HK-2 (cell line): ENCODE measurements around the gene PRR15L.
"Not testable (repeated sequence)": the region's sequence is repeated elsewhere in the genome, so short reads cannot be mapped to it uniquely, and the experiment has no call there.

Source experiments
- DNase-seq: peaks from one replicate; pipeline ENCODE4 v3.0.0-alpha.2; 2018; ENCODE audit not compliant: unreplicated experiment

Gene PRR15L

DNA sequence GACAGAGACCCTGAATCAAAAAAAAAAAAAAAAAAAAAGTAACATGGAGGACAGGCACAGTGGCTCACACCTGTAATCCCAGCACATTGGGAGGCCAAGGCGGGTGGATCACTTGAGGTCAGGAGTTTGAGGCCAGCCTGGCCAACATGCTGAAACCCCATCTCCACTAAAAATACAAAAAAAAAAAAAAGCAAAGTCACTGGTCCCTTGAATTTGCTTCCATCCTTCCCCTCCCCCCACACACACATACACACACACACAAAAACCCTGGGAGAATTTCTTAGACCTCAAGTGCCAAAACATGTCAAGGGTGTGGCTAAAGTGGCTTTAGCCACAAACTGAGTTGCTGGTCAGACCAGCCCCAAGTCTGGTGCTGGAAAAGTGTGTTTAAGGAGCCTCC, 30.8 kb upstream of the PRR15L start:
- DNase-seq, result not testable (repeated sequence)

DNA sequence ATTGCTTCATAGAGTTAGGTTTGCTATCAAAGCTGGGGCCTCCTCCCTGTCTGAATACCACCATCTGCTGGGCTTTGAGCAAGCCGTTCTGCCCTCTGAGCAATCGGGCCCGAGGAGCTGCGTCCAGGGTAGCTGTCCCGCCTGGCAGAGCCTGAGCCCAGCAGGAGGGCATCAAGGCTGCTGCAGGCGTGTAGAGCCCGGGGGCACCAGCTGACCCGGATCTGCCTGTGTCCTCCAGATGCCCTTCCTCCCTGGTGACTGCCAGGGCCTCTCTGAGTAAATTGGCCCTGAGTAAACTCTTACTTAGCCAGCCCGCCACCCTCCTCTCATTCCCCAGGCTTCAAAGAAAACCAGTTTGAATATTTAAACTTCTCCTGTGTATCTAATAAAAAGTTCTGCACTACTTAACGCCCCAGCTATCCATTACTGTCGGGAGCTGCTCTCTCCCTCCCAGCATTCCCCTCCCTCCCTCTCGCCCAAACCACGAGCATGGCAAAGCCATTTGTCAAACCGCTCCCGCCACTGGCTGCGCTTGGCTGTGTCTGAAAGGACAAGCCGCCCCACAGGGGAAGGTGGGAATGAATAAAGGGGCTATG, 29.7 kb upstream of the PRR15L start:
- no peak for DNase-seq

DNA sequence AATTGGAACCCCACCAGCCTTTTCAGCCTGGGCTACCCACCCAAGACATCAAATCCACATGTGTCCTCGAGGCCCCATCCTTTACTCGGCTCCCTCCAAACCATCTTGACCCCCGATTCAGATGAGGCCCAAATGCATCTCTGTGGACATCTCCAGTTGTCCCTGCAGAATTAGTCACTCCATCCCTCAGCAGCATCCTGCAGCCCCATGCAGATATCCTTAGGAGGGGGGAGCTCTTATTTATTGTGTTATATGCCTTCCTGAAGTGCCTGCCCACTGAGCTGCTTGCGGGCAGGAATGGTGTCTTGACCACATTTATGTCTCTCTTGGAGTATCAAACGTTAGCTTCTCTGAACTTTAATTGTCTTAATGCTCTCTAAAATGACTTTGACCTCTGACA, 28.8 kb upstream of the PRR15L start:
- DNase-seq, result no peak

DNA sequence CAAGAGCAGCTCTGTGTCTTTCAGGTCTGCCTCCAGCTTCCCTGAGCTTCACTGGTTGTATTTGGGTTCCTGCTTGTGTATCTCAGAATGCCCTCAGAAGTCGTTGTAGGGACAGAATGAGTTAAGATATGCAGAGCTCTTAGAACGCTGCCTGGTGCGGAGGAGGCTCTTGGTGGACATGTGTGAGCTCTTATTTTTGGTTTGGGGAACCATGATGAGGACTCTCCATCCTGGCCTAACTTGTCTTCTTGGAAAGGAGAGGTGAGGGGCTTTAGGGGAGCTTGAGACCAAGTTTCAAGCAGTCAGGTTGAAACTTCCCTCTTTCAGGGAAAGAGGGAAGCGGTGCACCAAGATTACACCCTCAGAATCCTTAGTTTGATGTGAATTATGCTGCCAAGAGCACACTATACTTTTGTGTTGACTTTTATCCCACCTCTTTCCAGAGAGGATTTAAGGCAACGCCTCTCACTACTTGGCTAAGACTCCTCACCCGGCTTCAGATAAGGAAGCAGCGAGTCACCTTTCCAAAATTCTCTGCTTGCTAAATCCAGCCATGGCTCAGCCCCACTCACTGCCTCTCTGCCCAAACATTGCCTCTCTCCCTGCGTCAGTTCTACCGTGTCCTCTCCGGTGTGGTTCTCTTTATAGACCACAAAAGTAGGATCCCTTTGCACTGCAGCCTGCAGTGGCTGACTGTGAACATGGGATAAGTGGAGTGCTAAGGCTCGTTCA, 26.0 kb upstream of the PRR15L start:
- no peak for DNase-seq

DNA sequence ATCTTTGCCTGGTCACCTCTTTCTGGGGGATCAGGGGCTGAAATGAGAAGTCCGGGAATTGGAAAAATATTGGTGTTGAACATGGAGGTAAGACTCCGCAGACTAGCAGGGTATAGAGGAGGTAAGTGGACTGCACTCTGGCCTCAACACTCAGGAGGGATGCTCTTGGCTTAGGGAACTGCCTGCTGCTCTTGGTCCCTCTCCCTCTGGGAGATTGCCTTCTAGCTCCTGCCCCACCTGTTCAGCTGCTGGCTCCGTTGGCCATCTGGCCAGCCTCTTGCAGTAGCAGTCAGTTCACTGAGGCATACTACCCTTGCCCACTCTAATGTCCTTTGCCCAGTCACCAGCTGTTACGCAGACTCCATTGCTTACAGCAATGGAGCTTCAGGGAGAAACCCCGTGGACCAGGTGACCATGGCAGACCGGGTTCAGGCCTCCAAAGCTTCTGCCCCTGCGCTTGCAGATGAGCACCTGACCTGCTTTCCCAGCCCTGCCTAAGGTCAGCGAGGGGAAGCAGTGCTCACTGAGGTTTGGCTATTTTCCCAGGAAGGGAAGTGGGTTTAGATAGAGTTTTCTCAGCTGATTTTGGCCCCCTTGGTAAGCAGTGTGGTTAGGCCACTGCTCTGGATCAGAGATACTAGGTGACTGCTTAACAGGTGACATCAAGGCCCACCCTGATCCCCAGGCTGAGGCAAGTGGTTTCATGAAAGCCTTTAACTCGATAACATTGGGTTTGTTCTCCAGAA, 25.1 kb upstream of the PRR15L start:
- no peak for DNase-seq

DNA sequence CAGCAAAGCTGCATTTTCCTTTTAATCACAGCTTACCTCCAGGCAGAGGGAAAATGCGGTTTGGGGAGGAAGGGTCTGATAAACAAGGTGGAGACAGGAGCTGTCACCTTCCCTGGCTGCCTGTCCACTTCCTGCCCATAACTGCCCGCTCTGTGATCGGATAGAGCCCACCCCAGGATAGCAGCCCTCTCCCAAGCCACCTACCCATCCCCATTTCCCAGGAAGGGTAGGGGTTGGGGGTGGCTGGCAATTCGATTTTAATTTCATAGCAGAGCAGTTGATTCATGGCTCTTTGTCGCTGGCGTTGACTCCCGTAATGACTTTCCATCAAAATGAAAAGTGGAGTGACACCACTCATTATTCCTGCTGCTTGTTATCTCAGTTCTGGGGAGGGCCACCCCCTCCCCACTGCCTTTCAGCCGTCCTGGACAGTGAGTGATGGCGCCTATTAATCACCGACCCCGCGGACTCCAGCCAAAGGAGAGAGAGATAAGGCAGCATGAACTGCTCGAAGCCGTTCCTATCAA, 24.5 kb upstream of the PRR15L start:
- DNase-seq, result no peak

DNA sequence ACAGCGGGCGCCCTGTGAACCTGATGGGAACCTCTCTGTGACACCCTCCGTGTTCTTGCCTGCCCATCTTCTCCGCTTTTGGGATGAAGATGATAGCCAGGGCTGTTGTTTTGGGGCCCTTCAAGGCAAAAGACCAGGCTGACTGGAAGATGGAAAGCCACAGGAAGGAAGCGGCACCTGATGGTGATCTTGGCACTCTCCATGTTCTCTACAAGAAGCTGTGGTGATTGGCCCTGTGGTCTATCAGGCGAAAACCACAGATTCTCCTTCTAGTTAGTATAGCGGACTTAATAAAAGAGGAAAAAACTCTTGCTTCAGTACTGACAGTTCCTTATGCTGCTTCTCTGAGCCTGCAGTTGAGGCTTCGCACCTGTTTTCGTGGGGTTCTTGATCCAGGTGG, 23.8 kb upstream of the PRR15L start:
- no peak for DNase-seq

DNA sequence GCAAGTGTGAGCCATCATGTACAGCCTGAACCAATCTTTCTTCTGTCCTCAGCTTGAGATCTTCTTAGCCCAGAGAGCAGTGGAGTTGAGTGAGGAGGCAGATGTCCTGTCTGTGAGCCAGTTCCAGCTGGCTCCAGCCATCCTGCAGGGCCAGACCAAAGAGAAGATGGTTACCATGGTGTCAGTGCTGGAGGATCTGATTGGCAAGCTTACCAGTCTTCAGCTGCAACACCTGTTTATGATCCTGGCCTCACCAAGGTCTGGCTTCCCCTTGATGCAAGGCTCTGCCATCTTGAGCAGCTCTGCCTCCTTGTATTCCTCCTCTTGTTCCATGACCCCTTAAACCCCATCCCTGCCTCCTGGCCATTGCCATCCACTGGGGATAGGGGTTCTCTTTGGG, 22.9 kb upstream of the PRR15L start:
- DNase-seq, result no peak

DNA sequence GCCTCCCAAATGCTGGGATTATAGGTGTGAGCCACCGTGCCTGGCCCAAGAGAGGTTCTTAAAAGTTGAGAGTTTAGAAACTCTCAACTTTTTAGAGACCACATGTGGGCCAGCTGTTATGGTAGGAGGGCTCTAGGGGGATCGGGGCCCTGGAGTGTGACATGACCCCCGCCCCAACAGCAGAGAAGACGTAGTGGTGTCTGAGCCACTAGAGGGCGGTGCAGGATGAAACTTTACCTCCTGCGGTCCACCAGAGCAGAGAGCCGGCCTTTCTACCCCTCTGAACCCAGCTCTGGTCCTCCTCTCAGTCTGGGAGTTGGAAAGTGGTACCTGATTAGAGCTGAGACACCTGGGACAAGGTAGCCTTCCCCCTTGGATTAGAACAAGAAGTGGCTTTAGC, 20.6 kb upstream of the PRR15L start:
- peak; percentile 50 for DNase-seq

DNA sequence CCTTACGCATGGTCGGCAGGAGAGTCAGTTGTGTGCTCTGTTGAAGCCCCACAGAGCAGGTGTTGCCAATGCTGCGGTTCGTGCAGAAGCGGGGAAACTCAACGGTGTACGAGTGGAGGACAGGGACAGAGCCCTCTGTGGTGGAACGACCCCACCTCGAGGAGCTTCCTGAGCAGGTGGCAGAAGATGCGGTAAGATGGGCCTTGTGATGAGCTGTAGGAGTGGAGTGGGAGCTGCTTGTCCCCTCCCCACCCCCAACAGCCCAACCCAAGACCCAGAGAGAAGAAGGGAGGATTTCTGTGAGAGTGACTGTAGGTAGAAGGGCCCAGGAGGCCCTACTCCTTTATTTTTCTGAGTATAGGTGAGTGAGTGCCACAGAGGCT, 18.1 kb upstream of the PRR15L start:
- no peak for DNase-seq

DNA sequence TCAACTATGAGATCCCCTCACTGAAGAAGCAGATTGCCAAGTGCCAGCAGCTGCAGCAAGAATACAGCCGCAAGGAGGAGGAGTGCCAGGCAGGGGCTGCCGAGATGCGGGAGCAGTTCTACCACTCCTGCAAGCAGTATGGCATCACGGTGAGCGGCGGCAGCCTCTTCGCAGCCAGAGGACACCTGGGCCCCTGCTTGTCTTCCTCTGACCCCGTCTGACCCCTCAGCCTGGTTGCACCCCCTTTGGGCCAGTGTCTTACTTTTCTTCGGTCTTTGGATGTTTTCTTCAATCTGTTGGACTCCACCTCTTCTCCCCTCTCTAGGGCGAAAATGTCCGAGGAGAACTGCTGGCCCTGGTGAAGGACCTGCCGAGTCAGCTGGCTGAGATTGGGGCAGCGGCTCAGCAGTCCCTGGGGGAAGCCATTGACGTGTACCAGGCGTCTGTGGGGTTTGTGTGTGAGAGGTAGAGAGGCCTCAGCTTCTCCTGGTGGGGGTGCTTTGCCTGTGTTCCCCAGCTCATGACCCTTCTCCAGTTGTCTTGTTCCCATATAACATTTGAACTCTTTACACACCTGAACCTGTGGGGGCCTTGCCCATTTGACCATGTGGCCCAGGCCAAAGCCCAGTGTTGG, 17.6 kb upstream of the PRR15L start:
- no peak for DNase-seq

DNA sequence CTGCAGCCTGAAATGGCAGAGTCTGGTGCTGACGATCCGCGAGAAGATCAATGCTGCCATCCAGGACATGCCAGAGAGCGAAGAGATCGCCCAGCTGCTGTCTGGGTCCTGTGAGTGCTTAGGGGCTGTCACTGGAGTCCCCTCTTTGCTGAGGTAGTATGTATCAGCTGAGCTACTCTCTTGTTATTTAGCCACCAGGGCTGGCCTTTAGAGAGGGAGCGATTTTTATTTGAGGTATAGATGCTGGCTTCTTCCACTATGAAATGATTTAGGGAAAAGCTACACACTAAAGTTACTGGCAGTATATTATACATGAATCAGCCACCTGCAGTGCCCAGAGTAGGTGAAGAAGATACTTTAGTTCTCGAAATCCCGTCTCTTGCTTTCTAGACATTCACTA, 15.9 kb upstream of the PRR15L start:
- DNase-seq, result no peak

DNA sequence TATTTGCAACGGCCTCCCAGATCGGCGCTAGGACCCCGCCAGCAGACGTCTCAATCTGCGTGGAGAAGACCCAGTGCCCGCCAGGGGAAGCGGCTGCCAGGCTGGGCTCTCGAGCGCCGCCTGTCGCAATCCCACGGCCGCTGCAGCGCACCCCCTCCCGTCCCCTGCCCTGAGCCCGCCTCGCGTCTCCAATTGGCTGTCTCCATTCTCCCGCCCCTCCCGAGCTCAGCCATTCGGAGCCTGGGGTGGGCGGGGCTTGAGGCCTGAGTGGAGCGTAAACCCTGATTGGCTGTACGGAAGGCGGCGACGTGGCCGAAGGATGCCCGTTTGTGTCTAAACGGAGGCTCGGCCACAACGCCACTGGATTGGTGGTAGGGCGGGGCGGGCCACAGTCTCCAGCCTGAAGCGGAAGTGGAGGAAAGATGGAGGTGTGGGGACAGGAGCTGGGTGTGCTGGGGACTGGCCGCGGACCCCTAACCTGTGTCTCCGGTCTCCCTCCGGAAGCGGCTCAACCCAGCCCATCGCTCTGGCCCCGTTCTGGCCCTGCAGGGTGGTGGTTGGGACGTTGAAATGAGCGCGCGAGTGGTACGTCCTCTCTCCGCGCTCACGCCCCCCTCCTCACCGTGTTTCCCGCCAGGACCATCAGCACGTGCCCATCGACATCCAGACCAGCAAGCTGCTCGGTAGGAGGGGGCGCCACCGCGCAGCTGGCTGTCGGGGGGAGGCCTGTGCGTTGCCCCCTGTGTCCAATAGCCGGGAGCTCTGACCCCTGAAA, 13.2 kb upstream of the PRR15L start, which contains the start of gene CDK5RAP3:
TSS of gene CDK5RAP3 (plus strand) at position 389 of the 775 bp plus-strand sequence. CDS start at position 423, 34 bp downstream.
- DNase-seq, result peak; percentile 100

DNA sequence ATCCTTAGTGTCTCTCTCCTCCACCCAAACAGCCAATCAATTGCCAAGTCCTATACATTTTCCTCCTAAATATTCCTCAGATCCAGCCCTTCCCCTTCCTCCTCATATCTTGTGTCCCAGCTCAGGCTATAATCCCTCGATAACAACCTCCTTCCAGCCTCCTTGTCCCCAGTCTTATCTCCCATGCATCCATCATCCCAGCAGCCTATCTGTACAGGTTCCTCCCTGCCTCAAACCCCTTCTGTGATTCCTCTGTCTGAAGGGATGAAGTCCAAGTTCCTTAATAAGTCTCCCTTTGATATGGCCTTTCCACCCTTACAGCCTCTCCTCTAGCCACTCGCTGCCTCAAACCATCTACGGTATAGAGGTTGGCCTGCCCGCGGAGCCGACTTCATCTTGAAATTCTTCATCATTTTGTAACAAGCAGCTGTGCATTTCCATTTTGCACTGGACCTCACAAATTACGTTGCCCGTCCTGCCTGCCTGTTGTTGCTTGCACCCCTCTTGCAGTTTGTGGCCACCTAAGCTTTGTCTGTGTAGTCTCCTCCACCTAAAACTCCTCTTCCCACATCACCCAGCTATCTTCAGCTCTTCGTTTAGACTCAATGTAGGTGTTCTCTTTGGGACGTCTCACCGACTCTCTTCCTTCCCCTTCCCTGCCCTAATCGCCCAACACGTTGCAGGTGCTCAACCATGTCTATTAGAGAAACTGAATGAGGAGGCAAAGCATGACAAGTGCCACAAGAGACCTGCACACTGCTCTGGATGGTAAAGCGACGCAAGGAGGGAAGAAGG, 12.4 kb upstream of the PRR15L start:
- no peak for DNase-seq

DNA sequence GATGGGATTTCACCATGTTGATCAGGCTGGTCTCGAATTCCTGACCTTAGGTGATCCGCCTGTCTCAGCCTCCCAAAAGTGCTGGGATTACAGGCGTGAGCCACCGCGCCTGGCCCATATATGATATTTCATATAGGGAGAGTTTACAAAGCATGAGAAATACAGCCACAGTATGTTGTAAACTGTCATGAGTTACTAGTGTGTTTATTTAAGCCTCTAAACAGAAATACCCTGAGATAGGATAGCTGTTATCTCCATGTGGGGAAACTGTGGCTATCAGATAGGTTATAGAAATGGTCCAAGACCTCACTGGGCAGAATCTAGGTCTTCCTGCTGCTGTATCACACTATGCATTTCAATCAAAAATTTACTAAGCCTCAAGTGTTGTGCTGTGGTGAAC, 11.2 kb upstream of the PRR15L start:
- no peak for DNase-seq

DNA sequence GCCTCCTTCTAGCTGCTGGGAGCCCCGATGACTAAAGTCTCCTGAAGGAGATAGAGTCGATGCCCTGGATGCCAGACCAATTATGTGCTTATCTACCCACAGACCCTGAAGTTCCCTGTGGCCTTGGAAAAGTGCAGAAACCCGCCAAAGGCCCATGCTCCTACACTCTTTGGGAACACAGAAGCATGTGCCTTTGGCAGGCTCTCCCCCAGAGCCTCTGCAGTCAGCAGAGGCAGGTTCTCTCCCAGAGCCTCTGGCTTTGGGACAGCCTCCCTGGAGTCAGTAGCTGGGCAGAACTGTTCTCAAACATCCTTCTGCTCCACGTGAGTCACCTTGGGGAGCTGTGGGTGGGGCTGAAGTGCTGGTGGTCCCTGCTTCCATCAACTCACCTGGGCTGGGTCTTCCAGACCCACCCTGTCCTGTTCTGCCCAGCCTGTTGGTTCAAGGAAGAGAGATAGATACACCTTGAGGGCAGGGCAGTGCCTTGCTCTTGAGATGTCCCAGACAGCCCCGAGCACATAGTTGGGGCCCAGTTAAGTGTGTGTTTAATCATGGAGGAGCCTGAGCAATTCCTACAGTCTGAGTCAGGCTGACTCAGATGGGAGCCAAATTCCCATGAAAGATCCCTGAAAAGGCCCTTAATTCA, 10.0 kb upstream of the PRR15L start:
- peak; percentile 44 for DNase-seq

DNA sequence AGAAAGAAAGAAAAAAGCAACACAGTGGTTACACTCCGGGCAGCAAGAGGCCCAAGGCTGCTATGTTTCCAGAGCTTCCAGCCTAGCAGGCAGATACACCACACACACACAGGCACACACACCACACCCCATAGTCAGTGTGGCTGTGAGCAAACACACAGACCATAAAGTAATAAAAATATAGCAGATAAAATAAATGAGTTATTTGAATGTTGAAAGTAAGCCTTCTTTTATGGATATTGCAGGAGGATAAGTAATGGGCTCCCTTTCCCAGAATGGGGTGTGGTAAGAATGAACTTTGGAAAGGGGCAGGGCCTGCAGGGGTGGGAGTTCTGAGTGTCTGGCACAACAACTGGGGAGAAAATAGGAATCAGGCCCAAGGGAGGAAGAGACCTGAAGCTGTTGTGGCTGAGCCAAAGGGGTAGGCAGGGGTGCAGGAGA, 8.4 kb upstream of the PRR15L start:
- no peak for DNase-seq

DNA sequence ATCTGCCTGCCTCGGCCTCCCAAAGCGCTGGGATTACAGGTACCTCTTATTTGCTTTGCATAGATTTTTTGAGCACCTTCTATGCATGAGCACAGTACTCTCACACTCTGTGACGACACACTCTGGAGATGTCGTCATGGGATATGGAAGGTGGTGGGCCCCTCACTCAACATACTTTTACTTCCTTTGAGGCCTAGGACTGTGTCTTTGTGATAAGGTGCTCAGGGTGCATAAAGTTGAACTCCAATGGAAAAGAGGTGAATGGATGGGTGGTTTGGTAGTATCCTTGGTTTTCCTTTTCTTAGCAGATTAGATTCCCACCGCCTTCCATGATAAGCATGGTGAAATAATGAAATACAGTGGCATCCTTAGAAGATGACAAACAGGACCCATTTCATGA, 7.2 kb upstream of the PRR15L start:
- DNase-seq, result no peak

DNA sequence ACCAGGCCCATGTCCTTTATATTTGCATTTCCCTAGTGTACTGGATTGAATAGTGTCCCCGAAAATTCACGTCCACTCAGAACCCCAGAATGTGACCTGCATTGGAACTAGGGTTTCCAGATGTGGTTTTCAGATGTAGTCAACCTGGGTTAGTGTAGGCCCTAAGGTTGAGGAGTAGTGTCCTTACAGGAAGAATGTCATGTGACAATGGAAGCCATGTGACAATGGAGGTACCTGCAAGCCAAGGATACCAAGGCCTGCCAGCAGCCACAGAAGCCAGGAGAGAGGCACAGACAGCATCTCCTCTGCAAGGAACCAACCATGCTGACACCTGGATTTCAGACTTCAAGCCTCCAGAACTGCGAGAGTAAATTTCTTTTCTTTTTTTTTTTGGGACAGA, 5.2 kb upstream of the PRR15L start:
- no peak for DNase-seq

DNA sequence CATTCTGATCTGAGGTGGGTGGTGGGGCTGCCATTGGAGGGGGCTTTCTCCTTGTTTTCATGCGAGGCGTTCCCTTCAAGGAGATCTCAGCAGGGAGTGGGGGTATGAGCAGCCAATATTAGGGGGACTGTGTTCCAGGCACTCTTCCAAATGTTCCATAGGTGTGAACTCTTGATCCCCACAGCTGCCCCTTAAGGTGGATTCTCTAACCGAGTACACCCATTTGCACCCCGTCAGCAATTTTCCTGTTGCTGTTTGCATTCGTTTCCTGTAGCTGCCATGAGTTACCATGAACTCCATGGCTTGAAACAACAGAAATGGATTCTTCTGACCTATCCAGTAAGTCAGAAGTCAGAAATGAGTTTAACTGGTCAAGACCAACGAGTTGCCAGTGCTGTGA, 3.7 kb upstream of the PRR15L start:
- DNase-seq, result no peak
